NCI-H2107 treated with DMSO at 0.1 percent for 48 hours (cell line): Measurements from ENCODE around the gene LSS.
"Not testable (repeated sequence)": the region's sequence is repeated elsewhere in the genome, so short reads cannot be mapped to it uniquely, and the experiment has no call there.

ENCODE experiments used
- DNase-seq: peaks from one replicate; lab custom pipeline; 2025; ENCODE audit not compliant: unreplicated experiment; lab: John Stamatoyannopoulos, UW

The LSS gene

DNA sequence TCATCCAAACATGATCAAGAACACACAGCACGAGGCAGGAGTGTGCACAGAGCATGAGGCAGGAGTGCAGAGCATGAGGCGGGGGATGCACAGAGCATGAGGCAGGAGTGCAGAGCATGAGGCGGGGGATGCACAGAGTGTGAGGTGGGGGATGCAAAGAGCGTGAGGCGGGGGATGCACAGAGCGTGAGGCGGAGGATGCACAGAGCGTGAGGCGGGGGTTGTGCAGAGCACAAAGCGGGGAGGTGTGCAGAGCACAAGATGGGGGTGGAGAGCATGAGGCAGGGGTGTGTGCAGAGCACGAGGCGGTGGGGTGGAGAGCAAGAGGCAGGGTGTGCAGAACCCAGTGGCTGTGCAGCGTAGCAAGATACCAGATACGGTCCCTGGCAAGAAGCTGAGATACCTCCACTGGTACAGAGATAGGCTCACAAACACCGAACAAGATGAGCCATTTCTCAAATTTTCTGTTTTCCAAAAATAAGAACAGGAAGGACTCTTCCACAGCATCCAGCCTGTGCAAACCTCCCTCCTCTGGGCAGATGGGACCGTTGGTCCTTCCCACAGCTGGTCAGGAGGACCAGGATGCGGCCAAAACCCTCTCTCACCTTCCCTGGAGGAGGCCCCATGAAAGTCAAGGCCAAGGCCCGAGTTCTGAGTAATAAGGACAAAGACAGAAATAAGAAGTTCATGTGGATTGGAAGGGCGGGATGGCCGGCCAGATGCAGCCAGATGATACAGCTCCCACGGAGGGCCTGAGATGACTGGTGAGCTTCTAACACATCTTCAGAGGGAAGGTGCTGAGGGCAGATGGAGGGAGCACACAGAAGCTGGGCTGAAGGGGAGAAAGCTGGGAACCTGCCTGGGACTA lies 56.3 kb downstream of the LSS start:
- no peak for DNase-seq

GRCh38 chr21:46171585-46171984 lies 57.0 kb downstream of the LSS start:
- DNase-seq = no peak

- not testable (repeated sequence) for DNase-seq
Measured at GRCh38 chr21:46170436-46171193, 58.0 kb downstream of the LSS start.

GRCh38 chr21:46168659-46169386 lies 59.8 kb downstream of the LSS start:
- DNase-seq = no peak

GRCh38 chr21:46168238-46168637 lies 60.3 kb downstream of the LSS start:
- no peak for DNase-seq

GRCh38 chr21:46165098-46165497 lies 63.5 kb downstream of the LSS start:
- no peak for DNase-seq

DNA sequence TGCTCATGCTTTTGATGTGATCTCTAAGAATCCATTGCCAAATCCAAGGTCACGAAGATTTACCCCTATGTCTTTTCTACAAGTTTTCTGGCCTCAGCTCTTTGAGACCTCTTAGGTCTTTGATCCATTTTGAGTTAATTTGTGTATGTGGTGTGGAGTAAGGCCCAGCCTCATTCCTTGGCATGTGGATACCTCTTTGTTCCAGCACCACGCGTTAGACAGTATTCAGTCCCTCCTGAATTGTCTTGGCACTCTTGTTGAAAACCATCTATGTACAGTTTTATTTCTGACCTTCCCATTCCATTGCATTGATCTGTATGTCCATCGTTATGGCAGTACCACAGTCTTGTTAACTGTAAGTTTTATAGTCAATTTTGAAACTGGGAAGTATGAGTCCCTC lies 65.2 kb downstream of the LSS start:
- DNase-seq = no peak

- no peak for DNase-seq
Measured at GRCh38 chr21:46161633-46162592, 66.7 kb downstream of the LSS start.

GRCh38 chr21:46160907-46161632 lies 67.5 kb downstream of the LSS start:
- no peak for DNase-seq

GRCh38 chr21:46160657-46160906 lies 68.0 kb downstream of the LSS start:
- DNase-seq = no peak

DNA sequence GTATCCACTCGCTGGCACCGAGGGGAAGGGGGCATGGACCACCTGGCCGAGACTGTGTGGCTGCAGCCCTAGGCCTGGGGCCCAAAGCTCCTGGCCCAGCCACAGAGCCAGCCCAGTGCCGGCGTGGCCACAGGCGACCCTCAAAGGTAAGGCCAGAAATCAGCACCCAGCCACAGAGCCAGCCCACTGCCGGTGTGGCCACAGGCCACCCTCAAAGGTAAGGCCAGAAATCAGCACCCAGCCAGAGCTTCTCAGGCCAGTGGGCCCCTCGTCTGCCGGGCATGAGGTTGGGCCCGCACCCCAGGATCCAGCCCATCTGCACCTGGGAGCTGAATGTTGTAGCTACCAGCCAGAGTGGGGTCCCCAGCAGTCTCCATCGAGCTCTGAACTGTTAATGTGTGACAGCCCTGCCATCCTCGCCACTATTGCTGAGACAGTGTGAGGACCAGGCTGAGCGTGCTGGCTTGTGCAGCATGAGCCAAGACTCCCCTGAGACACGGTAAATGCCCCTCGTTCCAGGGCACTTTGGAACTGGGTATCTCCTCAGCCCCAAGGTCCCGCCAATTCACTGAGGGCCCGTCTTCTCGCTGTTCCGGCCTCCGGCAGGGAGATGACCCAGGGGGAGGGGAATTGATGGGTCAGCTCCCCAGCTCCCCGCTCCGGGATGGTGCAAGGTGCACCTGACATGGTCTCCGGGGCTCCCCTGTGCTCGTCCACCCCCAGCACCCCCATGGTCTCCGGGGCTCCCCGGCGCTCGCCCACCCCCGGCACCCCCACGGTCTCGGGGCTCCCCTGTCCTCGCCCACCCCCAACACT lies 68.5 kb downstream of the LSS start:
- no peak for DNase-seq

GRCh38 chr21:46159390-46159789 lies 69.2 kb downstream of the LSS start:
- DNase-seq = no peak

GRCh38 chr21:46158666-46159300 lies 69.8 kb downstream of the LSS start:
- DNase-seq = no peak

DNA sequence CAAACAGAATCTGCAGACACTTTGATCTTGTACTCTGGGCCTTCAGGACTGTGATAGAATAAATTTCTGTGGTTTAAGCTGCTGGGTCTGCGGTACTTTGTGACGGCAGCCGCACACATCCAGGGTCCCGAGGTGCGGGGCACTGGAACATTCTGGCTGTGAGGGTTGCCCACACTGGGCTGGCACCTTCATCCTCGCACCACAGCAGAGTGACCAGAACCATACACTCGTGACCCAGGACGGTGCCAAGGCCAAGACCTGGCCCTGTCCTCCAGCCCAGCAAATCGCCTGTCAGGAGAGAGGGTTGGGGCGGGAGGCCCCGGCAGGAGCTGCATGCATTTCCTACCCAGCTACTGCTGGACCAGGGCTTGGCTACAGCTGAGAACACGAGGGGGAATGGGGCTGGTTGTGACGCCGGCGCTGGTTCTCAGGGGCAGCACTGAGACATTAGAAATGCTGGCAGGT lies 70.6 kb downstream of the LSS start:
- no peak for DNase-seq

DNA sequence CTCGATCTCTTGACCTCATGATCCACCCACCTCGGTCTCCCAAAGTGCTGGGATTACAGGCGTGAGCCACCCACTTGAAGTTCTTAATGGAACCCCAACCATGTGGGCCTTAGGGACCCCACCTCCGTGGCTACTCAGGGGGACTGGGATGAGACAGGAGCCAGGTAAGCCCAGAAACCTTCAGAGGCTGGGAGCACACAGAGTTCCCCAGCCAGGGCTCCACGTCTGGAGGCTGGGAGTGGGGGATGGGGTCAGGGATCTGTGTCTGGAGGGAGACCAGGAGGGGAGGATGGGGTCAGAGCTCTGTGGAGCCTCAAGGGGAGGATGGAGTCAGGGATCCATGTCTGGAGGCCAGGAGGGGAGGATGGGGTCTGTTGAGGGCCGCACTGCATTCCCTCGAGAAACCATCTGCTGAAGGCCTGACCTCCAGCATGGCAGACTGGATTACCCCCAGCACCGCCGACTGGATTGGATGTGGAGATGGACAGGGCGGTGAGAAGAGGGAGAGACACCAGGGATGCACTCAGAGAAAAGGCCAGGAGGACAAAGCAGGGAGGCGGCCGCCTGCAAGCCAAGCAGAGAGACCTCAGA lies 71.1 kb downstream of the LSS start:
- DNase-seq = no peak

DNA sequence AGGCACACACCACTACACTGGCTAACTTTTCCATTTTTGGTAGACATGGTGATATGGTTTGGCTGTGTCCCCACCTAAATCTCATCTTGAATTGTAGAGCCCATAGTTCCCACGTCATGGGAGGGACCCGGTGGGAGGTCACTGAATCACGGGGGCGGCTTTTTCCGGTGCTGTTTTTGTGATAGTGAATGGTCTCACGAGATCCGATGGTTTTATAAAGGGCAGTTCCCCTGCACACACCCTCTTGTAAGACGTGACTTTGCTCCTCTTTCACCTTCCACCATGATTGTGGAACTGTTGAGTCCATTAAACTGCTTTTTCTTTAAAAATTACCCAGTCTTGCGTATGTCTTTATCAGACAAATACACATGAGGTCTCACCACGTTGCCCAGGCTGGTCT lies 71.9 kb downstream of the LSS start:
- DNase-seq = no peak

GRCh38 chr21:46156378-46156645 lies 72.3 kb downstream of the LSS start:
- DNase-seq = no peak

GRCh38 chr21:46155514-46156377 lies 72.8 kb downstream of the LSS start, which contains the start of gene FTCD:
Gene FTCD (minus strand): TSS chr21:46155579. CDS start chr21:46155523, 56 bp downstream.
- no peak for DNase-seq
